Prostate gland (tissue), 2 donors: ENCODE measurements around the gene MKRN2. TPM values are rescaled to one million over a fixed set of nuclear protein-coding genes. Genes with fewer than 3 reads are reported as not detected.

Experiments used
- DNase-seq: peaks from one replicate; pipeline ENCODE4 v3.0.0-alpha.2; 2019; ENCODE audit warnings: low spot score
- H3K27ac ChIP-seq, 2 donors: fragments of 200-600 bp; sonication (generic); 2 replicates each; pipeline ENCODE4 v1.5.1; 2017 to 2019
- H3K27me3 ChIP-seq: fragments of 200-600 bp; sonication (generic); replicated peaks from 2 replicates; pipeline ENCODE4 v1.5.1; 2019; ENCODE audit not compliant: insufficient read depth
- H3K36me3 ChIP-seq, 2 donors: fragments of 200-600 bp; sonication (generic); 1 replicate in 1 of 2; 2 replicates in 1 of 2; pipeline versions ENCODE4 v1.5.1 to v1.8.1; 2017 to 2019
- H3K4me1 ChIP-seq: fragments of 200-600 bp; sonication (generic); replicated peaks from 2 replicates; pipeline ENCODE4 v1.5.1; 2019
- H3K4me3 ChIP-seq, 2 donors: fragments of 200-600 bp; sonication (generic); 2 replicates each; pipeline ENCODE4 v1.5.1; 2017 to 2019
- H3K9me3 ChIP-seq: fragments of 200-600 bp; sonication (generic); 2 replicates; pipeline ENCODE4 v1.5.1; 2017
- POLR2A ChIP-seq: fragments of 450-650 bp; IDR thresholded peaks from one replicate; pipeline ENCODE4 v1.6.1; 2016; ENCODE audit warnings: antibody characterized with exemption, mild to moderate bottlenecking
- POLR2AphosphoS5 ChIP-seq: sonication (generic); formaldehyde crosslinking; IDR thresholded peaks from one replicate; pipeline ENCODE4 v1.6.1; 2017; ENCODE audit warnings: antibody characterized with exemption
- WGBS: methylation state at CpG from one replicate; pipeline ENCODE4 v1.1.5; 2018; 5-methylcytosine and 5-hydroxymethylcytosine counted together
- intact Hi-C: fragments of 100-400 bp; cut with DNase I; formaldehyde crosslinking; loops from one replicate; pipeline ENCODE4 v1.14.2; 2022
- total RNA-seq, 2 donors: library from RNA; depleted of rRNA; stranded (reverse); fragments of >200 nt; gene quantifications; one replicate each; pipeline ENCODE4 v1.1.0, GENCODE V29; 2016
- TF ChIP-seq, protein P1 (sequence below), 4 experiments: fragments of 200-600 bp in 2 of 4; fragments of 450-650 bp in 2 of 4; sonication (generic) in 2 of 4; IDR thresholded peaks; 1 replicate in 3 of 4; 2 replicates in 1 of 4; pipeline ENCODE4 v1.5.1; 2016 to 2019; ENCODE audit warnings: antibody characterized with exemption in 4 of 4, mild to moderate bottlenecking in 2 of 4, moderate library complexity in 2 of 4

MKRN2 gene
- total RNA-seq, 2 donors from 2014 or later: 22.2 to 54.5 TPM

DNA sequence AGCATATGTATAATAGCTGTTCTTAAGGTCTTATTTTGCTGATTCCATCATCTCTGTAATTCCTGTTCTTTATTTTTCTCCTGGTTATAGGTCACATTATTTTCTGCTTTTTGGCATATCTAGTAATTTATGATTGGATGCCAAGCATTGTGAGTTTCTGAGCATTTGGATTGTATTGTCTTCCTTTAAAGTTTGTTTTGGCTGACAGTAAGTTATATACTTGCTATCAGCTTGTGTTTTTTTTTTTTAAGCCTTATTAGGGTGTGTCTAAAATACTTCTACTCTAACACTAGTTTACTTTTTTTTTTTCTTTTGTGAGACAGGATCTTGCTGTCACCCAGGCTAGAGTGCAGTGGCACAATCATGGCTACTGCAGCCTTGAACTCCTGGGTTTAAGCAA lies 10.1 kb downstream of the MKRN2 start:
- no peaks in the 10 kb centered on the region for H3K9me3 ChIP-seq
- no peak overlapping the region for H3K4me3 ChIP-seq
- no peak overlapping the region for H3K27ac ChIP-seq
- no peak for DNase-seq
- no peaks in the 10 kb centered on the region for H3K27me3 ChIP-seq
- peaks cover 0 to 4% of the 10 kb centered on the region in 2 donors for H3K36me3 ChIP-seq
- no peaks in the 10 kb centered on the region for H3K4me1 ChIP-seq
- TF ChIP-seq POLR2AphosphoS5: no peak
- TF ChIP-seq POLR2A: no peak
- TF ChIP-seq, protein P1, sequence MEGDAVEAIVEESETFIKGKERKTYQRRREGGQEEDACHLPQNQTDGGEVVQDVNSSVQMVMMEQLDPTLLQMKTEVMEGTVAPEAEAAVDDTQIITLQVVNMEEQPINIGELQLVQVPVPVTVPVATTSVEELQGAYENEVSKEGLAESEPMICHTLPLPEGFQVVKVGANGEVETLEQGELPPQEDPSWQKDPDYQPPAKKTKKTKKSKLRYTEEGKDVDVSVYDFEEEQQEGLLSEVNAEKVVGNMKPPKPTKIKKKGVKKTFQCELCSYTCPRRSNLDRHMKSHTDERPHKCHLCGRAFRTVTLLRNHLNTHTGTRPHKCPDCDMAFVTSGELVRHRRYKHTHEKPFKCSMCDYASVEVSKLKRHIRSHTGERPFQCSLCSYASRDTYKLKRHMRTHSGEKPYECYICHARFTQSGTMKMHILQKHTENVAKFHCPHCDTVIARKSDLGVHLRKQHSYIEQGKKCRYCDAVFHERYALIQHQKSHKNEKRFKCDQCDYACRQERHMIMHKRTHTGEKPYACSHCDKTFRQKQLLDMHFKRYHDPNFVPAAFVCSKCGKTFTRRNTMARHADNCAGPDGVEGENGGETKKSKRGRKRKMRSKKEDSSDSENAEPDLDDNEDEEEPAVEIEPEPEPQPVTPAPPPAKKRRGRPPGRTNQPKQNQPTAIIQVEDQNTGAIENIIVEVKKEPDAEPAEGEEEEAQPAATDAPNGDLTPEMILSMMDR (IDR thresholded peaks at IDR 0.05): no peak
- intact Hi-C loops: no loop called here

DNA sequence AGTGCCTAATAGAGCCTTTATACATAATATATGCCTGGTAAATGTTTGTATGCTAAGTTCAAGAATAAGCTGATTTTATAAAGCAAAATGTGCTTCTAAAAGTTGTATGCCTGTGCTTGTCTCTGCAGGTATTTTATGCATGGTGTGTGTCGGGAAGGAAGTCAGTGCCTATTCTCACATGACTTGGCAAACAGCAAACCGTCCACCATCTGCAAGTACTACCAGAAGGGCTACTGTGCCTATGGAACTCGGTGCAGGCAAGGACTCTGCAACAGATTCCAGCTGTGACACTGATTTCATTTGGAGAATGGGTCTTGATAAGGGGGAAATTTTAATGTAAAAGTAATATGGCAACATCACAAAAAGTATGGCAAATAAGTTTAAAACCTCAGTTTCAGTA lies 11.9 kb downstream of the MKRN2 start:
- H3K9me3 ChIP-seq: no peaks in the 10 kb centered on the region
- H3K36me3 ChIP-seq: peaks cover 0 to 4% of the 10 kb centered on the region in 2 donors
- intact Hi-C loops: no loop called here
- H3K27me3 ChIP-seq: no peaks in the 10 kb centered on the region
- no peak for DNase-seq
- TF ChIP-seq POLR2AphosphoS5: no peak
- TF ChIP-seq POLR2A: no peak
- TF ChIP-seq, protein P1 (IDR thresholded peaks at IDR 0.05): no peak
- H3K27ac ChIP-seq: no peak overlapping the region
- no peak overlapping the region for H3K4me3 ChIP-seq
- WGBS: 54% methylated on average over 3 of the region's 3 CpGs
- H3K4me1 ChIP-seq: no peaks in the 10 kb centered on the region

DNA sequence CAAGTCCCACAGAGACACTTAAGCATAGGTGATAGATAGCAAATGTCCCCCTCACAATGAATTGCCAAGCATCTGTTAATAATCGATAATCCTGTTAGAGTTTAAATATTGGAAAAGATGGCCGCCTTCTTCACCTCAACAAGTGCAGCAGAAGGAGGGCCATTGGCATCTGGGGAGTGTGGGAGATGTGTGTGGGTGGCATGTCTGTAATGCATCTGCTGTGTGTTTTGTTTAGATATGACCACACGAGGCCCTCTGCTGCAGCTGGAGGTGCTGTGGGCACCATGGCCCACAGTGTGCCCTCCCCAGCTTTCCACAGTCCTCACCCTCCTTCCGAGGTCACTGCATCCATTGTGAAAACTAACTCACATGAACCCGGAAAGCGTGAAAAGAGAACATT lies 12.9 kb downstream of the MKRN2 start:
- Histone ChIP-seq H3K4me1 (no peaks in the 10 kb centered on the region), H3K9me3 (no peaks in the 10 kb centered on the region), H3K36me3 (peaks cover 0 to 4% of the 10 kb centered on the region in 2 donors), H3K4me3 (no peak overlapping the region), H3K27me3 (no peaks in the 10 kb centered on the region), H3K27ac (no peak overlapping the region)
- no peak for DNase-seq
- intact Hi-C loops: no loop called here
- WGBS: 88% methylated on average over 6 of the region's 6 CpGs
- TF ChIP-seq POLR2AphosphoS5 (no peak), POLR2A (no peak)
- TF ChIP-seq, protein P1 (IDR thresholded peaks at IDR 0.05): no peak

DNA sequence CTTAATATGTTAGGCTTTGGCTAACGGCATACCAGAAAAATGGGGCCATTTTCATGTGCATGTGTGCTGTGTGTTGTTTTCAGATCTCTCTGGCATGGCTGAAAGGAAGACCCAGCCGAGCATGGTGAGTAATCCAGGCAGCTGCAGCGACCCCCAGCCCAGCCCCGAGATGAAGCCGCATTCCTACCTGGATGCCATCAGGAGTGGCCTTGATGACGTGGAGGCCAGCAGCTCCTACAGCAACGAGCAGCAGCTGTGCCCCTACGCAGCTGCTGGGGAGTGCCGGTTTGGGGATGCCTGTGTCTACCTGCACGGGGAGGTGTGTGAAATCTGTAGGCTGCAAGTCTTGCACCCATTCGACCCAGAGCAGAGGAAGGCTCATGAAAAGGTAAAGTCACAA lies 15.1 kb downstream of the MKRN2 start:
- H3K27me3 ChIP-seq: no peaks in the 10 kb centered on the region
- H3K27ac ChIP-seq: no peak overlapping the region
- H3K36me3 ChIP-seq: peaks cover 0 to 4% of the 10 kb centered on the region in 2 donors
- no peaks in the 10 kb centered on the region for H3K4me1 ChIP-seq
- H3K4me3 ChIP-seq: no peak overlapping the region
- no peaks in the 10 kb centered on the region for H3K9me3 ChIP-seq
- no peak for DNase-seq
- WGBS: 96% methylated on average over 11 of the region's 11 CpGs
- intact Hi-C loops: no loop called here
- TF ChIP-seq, protein P1 (IDR thresholded peaks at IDR 0.05): no peak
- TF ChIP-seq POLR2AphosphoS5 (no peak), POLR2A (no peak)

DNA sequence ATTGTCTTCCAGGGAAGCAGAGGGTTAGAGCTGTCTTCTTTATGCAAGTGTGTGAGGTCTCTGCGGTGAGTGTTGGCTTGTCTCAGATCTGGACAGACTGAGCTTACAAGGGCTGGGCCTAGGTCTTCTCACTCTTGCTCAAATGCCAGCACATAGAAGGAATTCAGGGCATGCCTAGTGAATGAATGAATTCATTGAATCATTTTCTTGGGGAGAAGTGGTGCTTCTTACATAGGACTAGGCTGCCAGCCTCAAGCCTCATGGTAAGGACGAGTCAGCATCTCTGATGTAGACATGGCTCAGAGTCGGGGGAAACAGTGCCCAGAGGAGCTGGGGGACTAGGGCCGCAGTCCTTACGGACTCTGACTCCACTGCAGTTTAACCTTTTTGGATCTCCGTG lies 17.2 kb downstream of the MKRN2 start:
- Histone ChIP-seq H3K4me1 (no peaks in the 10 kb centered on the region), H3K27ac (no peak overlapping the region), H3K9me3 (no peaks in the 10 kb centered on the region), H3K27me3 (no peaks in the 10 kb centered on the region), H3K4me3 (no peak overlapping the region), H3K36me3 (peaks cover 0 to 4% of the 10 kb centered on the region in 2 donors)
- TF ChIP-seq, protein P1 (IDR thresholded peaks at IDR 0.05): no peak
- no peak for TF ChIP-seq POLR2AphosphoS5
- no peak for TF ChIP-seq POLR2A
- WGBS: 86% methylated on average over 6 of the region's 6 CpGs
- intact Hi-C loops: no loop called here
- no peak for DNase-seq
